SK-N-SH treated with all-trans-retinoic acid at 6 μM for 48 hours (cell line): ENCODE measurements around the gene SOWAHB.

Experiments used
- CSDC2 ChIP-seq: fragments of 250-450 bp; sonication (Bioruptor Pico); IDR thresholded peaks from 2 replicates; pipeline ENCODE4 v1.5.0; 2020; ENCODE audit warnings: mild to moderate bottlenecking, moderate library complexity
- GLIS3 ChIP-seq: fragments of 250-450 bp; sonication (Bioruptor Pico); IDR thresholded peaks from 2 replicates; pipeline ENCODE4 v1.5.0; 2020; ENCODE audit warnings: mild to moderate bottlenecking, moderate library complexity
- OSR1 ChIP-seq: fragments of 250-450 bp; sonication (Bioruptor Pico); IDR thresholded peaks from 2 replicates; pipeline ENCODE4 v1.8.0; 2022; ENCODE audit warnings: moderate library complexity, mild to moderate bottlenecking, inconsistent platforms
- RARB ChIP-seq: fragments of 250-450 bp; sonication (Bioruptor Pico); IDR thresholded peaks from 2 replicates; pipeline ENCODE4 v1.8.0; 2021; ENCODE audit warnings: mild to moderate bottlenecking, moderate library complexity
- TCF4 ChIP-seq: fragments of 250-450 bp; sonication (Bioruptor Pico); IDR thresholded peaks from 2 replicates; pipeline ENCODE4 v1.8.0; 2021; ENCODE audit warnings: mild to moderate bottlenecking, moderate library complexity, borderline replicate concordance
- ZFP30 ChIP-seq: fragments of 450-650 bp; formaldehyde crosslinking; IDR thresholded peaks from 2 replicates; pipeline ENCODE4 v1.5.0; 2022; ENCODE audit warnings: mild to moderate bottlenecking, moderate library complexity
- ZNF565 ChIP-seq: fragments of 450-650 bp; formaldehyde crosslinking; conservative IDR thresholded peaks from 2 replicates; pipeline ENCODE4 v1.5.0; 2020; ENCODE audit warnings: low read depth, mild to moderate bottlenecking, moderate library complexity
- ZNF8 ChIP-seq: fragments of 450-650 bp; formaldehyde crosslinking; IDR thresholded peaks from 2 replicates; pipeline ENCODE4 v1.5.0; 2020; ENCODE audit warnings: mild to moderate bottlenecking, moderate library complexity
- TF ChIP-seq, protein P1 (sequence below): fragments of 250-450 bp; sonication (Bioruptor Pico); IDR thresholded peaks from 2 replicates; pipeline ENCODE4 v1.5.1; 2021; ENCODE audit warnings: mild to moderate bottlenecking, moderate library complexity
- TF ChIP-seq, protein P2 (sequence below): fragments of 250-450 bp; sonication (Bioruptor Pico); IDR thresholded peaks from 2 replicates; pipeline ENCODE4 v1.8.0; 2020; ENCODE audit warnings: mild to moderate bottlenecking, moderate library complexity, borderline replicate concordance
- TF ChIP-seq, protein P3 (sequence below): fragments of 250-450 bp; sonication (Bioruptor Pico); IDR thresholded peaks from 2 replicates; pipeline ENCODE4 v1.5.0; 2020; ENCODE audit warnings: mild to moderate bottlenecking, moderate library complexity

DNA sequence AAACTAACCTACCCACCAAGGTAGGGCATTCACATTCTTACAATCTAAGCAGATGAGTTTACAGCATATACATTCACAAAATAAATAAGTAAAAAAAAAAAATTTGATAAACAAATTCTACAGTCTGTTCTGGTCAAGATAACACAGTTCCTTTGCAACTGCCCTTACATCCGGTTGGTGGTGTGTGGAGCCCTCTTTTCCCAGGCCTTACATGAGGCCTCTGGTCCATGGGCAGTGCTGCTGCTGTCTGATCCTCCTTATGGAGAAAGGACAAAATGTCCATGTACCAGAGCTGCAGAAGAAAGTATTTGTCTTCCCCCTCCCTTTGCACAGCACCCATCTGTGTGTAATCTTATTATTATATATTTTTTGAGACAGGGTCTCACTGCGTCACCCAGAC is 49.4 kb upstream of the SOWAHB start:
- TF ChIP-seq, protein P1, sequence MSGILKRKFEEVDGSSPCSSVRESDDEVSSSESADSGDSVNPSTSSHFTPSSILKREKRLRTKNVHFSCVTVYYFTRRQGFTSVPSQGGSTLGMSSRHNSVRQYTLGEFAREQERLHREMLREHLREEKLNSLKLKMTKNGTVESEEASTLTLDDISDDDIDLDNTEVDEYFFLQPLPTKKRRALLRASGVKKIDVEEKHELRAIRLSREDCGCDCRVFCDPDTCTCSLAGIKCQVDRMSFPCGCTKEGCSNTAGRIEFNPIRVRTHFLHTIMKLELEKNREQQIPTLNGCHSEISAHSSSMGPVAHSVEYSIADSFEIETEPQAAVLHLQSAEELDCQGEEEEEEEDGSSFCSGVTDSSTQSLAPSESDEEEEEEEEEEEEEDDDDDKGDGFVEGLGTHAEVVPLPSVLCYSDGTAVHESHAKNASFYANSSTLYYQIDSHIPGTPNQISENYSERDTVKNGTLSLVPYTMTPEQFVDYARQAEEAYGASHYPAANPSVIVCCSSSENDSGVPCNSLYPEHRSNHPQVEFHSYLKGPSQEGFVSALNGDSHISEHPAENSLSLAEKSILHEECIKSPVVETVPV (CRISPR knock-in tag), result no peak
- TF ChIP-seq, protein P2, sequence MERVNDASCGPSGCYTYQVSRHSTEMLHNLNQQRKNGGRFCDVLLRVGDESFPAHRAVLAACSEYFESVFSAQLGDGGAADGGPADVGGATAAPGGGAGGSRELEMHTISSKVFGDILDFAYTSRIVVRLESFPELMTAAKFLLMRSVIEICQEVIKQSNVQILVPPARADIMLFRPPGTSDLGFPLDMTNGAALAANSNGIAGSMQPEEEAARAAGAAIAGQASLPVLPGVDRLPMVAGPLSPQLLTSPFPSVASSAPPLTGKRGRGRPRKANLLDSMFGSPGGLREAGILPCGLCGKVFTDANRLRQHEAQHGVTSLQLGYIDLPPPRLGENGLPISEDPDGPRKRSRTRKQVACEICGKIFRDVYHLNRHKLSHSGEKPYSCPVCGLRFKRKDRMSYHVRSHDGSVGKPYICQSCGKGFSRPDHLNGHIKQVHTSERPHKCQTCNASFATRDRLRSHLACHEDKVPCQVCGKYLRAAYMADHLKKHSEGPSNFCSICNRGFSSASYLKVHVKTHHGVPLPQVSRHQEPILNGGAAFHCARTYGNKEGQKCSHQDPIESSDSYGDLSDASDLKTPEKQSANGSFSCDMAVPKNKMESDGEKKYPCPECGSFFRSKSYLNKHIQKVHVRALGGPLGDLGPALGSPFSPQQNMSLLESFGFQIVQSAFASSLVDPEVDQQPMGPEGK (CRISPR knock-in tag), result no peak
- TF ChIP-seq GLIS3 (CRISPR knock-in tag) (no peak), ZFP30 (no peak), CSDC2 (no peak), ZNF565 (CRISPR knock-in tag) (no peak), TCF4 (CRISPR knock-in tag) (no peak), ZNF8 (CRISPR knock-in tag) (no peak), RARB (no peak), OSR1 (CRISPR knock-in tag) (no peak)
- TF ChIP-seq, protein P3, sequence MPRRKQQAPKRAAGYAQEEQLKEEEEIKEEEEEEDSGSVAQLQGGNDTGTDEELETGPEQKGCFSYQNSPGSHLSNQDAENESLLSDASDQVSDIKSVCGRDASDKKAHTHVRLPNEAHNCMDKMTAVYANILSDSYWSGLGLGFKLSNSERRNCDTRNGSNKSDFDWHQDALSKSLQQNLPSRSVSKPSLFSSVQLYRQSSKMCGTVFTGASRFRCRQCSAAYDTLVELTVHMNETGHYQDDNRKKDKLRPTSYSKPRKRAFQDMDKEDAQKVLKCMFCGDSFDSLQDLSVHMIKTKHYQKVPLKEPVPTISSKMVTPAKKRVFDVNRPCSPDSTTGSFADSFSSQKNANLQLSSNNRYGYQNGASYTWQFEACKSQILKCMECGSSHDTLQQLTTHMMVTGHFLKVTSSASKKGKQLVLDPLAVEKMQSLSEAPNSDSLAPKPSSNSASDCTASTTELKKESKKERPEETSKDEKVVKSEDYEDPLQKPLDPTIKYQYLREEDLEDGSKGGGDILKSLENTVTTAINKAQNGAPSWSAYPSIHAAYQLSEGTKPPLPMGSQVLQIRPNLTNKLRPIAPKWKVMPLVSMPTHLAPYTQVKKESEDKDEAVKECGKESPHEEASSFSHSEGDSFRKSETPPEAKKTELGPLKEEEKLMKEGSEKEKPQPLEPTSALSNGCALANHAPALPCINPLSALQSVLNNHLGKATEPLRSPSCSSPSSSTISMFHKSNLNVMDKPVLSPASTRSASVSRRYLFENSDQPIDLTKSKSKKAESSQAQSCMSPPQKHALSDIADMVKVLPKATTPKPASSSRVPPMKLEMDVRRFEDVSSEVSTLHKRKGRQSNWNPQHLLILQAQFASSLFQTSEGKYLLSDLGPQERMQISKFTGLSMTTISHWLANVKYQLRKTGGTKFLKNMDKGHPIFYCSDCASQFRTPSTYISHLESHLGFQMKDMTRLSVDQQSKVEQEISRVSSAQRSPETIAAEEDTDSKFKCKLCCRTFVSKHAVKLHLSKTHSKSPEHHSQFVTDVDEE (CRISPR knock-in tag), result no peak
